ENCODE measurements around the gene CC2D2A.

DNA sequence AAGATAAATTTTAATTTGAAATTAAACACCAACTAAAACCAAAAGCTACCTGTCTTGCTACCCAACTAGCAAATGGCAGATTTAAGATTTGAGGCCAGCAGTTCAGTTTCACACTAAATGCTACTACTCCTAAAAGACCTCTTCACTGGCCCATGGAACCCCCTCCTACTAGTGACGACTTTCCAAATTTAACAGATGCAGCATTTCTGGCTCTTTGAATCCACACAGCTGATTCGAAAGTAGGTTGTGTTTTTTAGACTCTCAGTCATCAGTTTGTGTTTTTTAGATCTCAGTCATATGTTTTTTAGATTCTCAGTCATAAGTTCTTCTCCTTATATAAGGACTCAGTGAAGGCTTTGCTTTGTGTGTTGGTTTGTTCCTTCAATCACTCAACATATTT lies 11.1 kb upstream of the CC2D2A start:
- TF ChIP-seq, protein P1, sequence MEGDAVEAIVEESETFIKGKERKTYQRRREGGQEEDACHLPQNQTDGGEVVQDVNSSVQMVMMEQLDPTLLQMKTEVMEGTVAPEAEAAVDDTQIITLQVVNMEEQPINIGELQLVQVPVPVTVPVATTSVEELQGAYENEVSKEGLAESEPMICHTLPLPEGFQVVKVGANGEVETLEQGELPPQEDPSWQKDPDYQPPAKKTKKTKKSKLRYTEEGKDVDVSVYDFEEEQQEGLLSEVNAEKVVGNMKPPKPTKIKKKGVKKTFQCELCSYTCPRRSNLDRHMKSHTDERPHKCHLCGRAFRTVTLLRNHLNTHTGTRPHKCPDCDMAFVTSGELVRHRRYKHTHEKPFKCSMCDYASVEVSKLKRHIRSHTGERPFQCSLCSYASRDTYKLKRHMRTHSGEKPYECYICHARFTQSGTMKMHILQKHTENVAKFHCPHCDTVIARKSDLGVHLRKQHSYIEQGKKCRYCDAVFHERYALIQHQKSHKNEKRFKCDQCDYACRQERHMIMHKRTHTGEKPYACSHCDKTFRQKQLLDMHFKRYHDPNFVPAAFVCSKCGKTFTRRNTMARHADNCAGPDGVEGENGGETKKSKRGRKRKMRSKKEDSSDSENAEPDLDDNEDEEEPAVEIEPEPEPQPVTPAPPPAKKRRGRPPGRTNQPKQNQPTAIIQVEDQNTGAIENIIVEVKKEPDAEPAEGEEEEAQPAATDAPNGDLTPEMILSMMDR (IDR thresholded peaks at IDR 0.05): no peak
- no peak for TF ChIP-seq POLR2A (IDR thresholded peaks at IDR 0.05)
- no peak for TF ChIP-seq POLR2AphosphoS5 (IDR thresholded peaks at IDR 0.05)
